Activated naive CD4-positive, alpha-beta T cell treated with Interleukin-2 at 50 U/mL for 16 hours (primary cell): ENCODE results near the gene CTNND2.
"Not testable (repeated sequence)": the region's sequence is repeated elsewhere in the genome, so short reads cannot be mapped to it uniquely, and the experiment has no call there.

ENCODE experiments used
- DNase-seq: peaks from one replicate; pipeline ENCODE4 v3.0.0-alpha.2; 2020

Gene CTNND2

DNA sequence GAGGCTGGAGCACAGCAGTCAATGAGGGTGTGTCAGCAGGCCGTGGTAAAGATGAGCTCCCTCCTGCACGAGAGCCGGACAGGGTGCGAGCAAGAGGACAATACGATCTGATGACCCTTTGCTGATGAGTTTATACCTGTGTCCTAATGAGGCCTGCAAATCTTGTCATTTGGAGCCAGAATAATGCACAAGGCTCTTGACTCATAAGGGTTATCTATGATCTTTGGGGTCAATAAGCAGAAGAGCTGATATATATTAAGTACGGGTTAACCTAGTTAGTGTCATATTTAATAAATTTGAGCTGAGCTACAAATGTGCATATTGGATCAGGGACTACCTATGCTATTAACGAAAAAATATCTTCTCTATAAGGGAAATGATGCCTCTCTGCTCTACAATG, 46.9 kb downstream of the CTNND2 start:
- no peak for DNase-seq

DNA sequence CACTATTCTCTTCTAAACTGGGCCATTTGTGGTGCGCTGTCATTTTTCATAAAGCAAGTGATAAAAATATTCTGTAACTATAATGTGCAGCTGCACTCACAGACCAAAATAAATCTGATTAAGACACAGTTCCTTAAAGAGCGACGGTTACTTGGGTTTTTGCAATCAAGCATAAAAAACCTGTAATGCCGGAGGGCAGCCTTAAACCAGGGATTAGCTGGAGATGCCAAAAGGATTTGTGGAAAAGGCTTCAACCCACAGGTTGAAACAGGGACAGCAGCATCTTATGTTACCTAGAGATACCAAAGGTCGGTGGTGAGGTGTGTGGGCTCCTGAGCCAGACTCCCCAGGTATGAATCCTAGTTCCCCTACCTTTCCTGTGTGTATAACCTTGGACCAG, 49.3 kb downstream of the CTNND2 start:
- DNase-seq = no peak

DNA sequence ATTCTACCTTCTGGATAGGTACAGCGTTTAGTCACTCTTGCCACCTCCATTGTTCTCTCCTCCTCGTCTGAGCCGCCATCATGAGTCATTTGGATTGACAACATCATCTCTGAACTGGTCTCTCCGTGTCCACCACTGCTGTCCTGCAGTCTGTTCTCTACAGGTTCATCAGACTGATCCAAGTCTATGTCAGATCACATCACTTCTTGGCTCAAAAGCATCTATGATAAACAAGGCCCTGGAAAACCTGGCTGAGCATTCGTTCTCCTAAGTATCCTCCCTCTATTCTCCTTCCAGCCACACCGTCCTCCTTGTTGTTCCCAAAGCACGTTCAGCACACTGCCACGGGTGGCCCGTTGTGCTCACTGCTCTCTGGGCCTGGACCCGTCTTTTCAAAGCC, 50.5 kb downstream of the CTNND2 start:
- no peak for DNase-seq

DNA sequence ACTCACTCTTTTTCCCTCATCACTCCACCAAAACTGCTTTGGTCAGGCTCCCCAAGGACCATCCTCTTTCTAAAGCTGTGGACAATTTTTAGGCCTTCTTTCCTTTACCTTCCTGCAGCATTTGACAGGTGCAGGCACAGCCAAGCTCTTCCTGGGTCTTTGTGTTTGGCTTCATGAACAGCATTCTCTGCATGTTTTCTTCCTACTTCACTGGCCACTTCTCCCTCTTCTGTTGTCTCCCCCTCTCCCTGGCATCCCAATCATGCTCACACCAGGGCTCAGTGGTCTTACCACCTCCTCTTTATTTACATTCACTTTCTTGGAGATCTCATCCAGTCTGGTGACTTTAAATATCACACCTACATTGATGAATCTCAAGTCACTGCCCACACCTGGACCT, 51.1 kb downstream of the CTNND2 start:
- no peak for DNase-seq

DNA sequence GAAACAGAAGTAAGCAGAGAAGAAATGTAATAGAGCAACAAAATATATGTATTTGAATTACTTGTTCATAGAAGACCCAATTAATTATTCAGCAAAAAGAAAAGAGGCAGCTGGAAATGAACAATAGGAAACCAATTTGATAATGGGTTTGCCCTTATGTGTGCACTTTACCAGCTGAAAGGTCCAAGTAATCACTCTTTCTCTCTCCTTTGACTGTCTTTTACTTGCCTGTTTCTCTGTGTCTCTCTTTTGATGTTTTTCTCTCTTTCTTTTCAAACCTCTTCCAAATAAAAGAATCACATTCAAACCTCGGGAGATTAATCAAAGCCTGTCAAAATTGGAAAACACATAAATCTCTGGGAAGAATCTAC, 51.5 kb downstream of the CTNND2 start:
- DNase-seq = no peak

DNA sequence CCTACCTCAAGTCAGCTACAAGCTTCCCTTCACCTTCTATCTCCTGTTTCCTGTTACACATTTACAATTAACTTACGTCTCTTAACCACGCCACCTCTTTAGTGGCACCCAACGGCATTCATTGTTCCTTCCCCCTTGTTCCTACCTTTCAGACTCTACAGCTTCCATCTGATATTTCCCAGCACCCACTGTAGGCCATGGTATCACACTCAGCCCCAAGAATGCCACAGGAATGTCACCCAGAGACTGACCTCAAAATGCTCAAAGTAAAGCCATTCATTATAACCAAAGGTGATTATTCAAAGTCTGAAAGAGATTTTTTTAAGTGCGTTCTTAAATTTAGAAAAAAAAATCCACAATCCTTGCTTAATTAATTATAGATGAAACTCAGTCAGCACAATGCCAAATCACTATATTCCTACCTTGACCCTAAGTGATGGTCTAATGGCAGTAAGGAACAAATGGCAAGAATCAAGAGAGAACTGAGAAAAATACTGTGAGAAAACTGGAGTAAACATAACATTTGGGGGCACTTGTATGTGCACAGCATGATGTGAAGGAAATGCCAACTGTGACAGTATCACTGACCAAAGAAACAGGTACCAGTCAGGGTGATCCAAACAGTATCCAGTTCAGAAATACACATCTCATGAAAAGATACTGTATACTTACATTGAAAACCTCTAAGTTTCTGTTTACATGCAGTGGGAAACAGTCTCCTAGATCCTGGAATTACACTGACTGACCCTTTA, 52.1 kb downstream of the CTNND2 start:
- DNase-seq = no peak

DNA sequence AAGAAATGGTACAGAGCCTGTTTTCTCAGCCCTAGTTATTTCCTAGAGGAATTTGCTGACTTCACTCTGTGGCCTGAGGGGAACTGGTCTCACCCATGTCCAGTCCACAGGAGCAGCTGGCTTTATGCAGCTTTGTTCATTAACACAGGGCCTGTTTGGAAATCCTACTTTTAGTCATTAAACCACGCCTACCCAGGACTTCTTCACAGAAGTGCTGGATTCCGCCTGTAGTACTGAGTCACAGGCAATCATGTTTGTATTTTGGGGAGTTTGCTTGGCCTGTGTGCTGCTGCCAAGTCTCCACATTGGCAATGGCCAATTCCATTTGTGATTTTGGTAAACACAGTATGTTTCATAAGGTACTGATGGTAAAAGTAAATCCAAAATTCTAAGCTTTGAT, 52.8 kb downstream of the CTNND2 start:
- DNase-seq = no peak

DNA sequence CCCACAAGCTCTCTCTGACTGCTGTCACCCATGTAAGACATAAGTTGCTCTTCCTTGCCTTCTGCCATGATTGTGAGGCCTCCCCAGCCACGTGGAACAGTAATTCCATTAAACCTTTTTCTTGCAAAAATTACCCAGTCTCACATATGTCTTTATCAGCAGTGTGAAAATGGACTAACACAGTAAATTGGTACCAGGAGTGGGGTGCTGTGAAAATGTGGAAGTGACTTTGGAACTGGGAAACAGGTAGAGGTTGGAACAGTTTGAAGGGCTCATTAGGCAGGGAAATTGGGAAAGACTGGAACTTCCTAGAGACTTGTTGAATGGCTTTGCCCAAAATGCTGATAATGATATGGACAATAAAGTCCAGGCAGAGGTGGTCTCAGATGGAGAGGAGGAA, 75.7 kb downstream of the CTNND2 start:
- DNase-seq = not testable (repeated sequence)

DNA sequence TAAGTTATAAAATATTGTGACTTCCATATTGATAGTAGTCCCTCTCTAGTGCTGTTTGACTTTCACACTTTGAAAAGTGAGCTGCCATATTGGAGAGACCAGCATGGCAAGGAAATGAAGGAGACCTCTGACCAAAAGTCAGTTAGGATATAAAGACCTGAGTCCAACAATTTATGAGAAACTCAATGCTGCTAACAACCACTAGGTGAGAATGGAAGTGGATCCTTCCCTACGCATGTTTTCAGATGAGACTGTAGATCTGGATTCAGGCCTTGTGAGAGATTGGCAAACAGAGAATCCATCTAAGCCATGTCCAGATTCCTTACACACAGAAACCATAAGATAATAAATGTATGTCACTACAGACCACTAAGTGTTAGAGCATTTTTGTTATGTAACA, 81.6 kb downstream of the CTNND2 start:
- no peak for DNase-seq

DNA sequence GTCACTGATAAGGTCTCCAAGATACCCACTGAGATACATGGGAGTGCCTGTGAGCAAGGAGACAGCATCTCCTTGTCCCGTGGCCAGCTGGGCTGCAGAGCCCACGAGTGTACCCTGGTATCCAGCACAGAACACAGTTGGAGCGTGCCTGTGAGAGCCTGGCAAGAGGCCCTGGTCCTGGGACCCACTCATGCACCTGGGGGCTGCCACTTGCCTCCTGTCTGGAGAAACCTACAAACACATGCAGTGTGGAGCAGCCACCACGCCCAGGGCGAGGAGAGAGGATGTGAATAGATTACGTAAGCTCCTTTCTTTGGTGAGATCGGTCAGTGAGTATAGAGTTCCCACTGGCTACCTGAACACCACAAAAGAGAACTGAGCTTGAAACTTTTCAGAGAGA, 88.3 kb downstream of the CTNND2 start:
- no peak for DNase-seq

DNA sequence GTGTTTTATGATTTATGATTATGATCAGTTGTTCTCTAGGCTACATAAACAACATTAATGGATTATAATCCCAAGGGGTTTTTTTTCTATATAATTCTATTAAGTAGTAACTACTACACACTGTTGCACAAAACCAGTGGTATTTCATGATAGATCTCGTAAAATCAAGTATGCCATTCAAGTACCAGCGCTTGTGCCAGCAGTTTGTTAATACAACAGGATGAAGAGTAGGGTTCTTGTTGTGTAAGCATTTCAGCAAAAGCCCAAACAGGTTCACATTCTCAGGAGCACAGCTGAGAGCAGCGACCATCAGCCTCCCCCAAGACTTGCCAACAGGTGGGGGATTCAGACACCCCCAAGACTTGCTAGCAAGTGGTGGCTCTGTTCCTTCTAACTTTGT, 88.8 kb downstream of the CTNND2 start:
- no peak for DNase-seq

DNA sequence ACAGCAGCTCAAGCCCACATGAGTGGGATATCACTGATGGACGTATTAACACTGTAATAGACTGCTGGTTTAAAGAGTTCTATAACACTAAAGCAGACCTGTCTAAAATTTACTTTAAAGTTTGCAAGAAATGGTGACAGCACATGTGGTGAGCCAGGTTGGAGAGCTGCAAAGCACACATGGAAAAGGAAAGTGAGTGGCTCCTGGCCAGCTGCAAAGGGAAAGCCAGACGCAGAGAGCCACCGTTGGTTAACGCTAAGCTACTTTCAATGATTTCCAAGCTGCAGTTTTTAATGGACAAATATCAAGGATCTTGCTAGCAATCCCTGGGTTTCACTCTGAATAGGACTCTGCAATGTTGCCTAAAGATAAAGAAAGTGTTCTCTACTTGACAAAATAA, 89.9 kb downstream of the CTNND2 start:
- no peak for DNase-seq

DNA sequence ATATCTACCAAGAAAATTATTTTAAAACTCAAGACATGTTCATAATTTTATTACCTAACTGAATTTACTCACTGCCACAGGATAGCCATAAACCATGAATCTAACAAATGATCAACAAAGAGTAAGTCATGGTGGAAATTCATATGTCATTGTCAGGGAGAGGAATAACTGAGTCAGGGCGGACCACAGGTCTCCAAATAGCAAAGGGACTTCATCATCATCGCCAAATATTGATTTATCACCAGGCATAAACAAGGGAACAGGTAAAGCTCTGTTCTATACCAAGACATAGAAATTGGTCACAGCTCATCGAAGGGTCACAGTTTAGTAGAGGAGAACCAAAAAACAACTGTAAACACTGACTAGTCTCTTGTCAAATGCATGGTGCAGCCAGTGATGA, 94.8 kb downstream of the CTNND2 start:
- no peak for DNase-seq

DNA sequence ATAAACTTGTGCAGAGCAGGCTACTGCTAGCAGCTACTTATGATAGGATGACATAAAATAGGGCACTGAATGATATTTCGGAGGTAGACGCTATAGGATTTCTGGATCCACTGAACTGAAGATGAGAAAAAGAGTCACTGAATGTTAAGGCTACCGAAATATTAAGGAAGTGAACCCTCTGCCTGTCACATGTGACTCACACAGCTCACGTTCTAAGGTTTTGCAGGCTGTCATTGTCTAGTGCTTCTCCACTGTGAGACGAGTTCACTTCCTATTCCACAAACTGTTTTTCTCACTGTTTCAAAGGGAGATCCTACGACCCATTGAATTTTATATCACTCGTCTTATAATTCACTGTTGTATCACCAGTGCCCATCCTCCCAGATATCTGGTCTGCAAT, 100.8 kb downstream of the CTNND2 start:
- DNase-seq = no peak

DNA sequence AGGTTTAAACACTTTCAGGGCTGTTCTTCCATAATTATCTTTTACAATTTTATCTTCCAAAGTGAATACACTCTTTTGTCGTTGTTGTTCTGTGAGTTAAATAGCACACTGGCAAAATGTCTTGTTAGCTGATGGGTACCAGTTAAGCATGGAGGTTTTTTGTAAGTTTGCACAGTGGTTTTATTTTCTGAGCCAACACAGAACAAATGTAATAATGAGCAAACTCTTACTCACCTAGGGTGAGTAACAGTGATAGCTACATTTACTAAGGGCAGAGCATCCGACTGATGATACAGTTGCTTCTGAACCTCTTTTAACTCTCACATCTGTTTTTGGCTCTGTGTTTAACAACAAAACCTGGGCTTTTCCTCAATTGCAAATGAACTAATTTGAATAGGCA, 103.2 kb downstream of the CTNND2 start:
- no peak for DNase-seq

DNA sequence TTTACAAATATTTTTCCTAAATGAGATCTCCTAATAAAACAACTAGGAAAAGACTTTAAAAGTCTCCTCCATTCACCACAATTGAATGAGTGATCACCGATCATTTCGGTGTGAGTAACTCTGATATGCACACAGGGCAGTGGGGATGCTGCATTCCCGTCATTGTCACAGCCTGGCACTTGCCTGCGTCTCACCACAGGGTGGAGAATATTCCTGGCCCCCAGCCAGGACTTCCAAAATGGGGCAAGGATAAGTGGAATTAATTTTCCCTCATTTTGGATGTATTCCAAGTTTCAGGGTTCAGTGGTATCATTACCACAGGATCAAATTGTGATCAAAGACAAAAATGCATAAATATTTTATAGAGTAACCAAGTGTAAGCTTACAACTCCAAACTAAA, 107.1 kb downstream of the CTNND2 start:
- DNase-seq = no peak

DNA sequence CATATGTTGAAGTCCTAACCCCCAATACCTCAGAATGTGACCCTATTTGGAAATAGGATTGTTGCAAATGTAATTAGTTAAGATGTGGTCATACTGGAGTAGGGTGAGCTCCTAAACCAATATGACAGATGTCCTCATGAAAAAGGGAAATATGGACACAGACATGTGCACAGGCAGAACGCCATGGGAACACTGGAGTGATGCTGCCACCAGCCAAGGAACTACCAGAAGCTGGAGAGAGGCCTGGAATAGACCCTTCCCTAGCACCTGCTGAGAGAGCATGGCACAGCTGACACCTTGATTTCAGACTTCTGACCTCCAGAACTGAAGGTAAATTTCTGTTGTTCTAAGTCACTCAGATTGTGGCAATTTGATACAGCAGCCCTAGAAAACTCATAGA, 110.8 kb downstream of the CTNND2 start:
- no peak for DNase-seq

DNA sequence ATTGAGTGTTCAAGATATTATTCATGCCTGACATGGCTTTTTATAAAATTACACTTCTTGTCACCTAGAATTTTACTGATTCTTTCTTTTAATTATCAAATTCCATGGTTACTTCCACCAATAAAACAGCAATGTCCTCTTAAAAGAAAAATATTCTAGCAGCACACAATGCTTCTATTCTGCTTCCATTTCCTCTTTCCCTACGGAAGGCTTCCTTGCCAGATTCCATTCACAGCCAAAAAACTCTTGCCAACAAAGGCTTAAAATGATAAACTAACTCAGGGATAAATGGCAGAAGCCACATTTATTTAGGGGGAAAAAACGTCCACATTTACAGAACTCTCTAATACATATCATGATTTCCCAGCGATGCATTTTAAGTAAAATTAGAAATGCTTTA, 111.6 kb downstream of the CTNND2 start:
- DNase-seq = no peak

DNA sequence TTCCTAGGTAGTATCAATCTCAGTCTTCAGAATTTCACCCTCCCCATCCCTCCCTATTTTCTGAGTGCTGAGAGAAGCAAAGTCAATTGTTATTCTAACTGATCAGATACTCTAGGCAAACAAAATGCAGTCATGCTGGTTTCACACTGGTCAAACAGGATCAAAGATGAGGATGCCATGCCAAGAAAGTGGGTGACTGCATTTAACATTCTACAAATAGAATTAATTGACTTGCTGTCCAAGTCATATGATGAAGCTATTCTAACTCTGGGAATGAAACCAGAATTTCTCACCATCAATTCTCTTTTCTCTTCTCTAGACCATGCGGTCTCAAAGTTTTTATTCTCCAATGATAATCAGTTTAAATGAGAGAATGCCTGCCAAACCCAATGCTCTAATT, 112.5 kb downstream of the CTNND2 start:
- no peak for DNase-seq

DNA sequence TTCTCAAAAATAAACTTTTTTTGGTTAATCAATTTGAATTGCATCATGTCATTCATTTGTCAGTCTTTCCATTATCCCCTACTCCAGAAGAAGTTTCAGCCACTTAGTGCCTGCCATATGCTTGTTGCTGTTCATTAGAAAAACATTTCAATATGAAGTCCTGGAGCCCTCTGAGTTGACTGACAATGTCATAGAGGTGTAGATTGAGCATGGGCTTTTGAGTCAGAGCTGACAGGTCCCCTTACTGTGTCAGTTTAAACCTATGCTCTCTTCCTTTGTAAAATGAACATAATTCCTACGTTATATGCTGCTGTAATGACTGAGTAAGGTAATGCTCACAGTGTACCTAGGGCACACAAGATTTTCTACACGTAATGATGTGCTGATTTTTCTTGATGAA, 114.0 kb downstream of the CTNND2 start:
- DNase-seq = no peak

DNA sequence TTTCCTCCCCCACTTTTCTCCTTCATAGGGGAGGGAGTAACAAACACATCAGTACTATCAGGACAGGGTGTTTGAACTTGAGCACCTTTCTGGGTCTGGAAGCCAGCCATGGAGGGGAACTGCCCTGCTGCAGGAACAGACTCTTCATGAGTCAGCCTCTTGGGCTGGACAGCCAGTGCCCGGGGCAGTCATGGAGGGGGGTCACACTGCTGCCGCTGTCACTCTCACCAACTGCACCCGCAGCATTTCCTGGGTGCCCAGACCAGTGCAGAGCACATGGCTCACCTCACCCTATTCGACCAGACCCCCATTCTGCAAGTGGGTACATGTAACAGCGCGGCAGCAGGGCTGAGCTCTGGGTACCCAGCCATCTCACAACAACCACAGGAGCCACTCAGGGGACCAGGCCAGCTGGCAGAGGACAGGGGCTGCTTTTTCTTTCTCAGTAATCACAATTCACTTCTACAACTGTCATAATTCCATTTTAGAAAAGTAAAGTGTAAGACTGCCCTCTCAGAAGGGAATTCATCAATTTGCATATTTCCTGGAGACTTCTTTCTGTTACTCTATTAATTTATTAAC, 118.4 kb downstream of the CTNND2 start:
- DNase-seq = no peak

DNA sequence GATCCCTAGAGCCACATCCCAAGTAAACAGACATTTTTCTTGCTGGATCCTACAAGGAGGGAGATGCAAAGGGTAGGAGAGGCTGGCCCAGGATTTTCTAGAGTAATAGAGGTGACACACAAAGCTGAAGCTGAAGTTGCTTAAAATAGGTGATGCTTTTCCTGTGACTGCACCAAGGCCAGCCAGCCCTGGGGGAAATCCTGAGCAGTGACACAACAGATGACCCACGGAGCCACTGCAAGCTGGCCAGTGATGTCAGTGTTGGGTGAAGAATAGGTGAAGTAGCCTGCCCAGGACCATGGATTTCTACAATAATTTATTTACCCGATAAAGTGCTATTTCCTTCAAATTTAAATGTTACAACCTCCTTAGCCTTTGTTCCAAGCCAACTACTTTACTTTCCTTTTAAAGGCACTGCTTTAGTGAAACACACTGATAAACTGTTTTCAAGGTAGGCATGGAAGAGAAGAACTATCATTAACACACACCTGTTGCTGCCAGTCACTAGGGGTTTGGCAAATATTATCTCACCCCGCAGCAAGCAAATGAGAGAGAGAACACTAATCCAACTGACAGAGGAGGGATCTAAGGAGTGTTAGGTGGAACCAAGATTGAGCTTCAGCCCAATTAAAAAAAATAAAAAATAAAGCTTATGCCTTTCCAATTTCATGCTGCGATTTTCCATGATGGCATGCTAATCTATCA, 123.5 kb downstream of the CTNND2 start:
- no peak for DNase-seq

DNA sequence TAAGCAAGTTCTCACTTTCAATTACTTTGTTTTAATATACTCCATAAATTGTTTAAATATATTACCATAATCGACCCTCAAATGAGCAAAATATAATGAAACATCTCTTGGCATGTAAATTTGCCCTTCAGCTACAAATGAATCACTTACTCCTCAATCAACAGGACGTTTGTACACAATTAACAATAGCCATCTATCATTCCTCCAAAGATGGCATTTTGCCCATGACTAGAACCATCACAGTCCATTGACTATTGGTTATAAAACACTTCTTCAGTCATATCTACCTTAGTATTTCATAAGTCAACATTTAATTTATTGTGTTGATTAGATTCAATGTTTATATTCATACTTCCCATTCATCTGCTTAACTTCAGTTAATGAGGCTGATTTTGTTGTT, 127.2 kb downstream of the CTNND2 start:
- DNase-seq = no peak

DNA sequence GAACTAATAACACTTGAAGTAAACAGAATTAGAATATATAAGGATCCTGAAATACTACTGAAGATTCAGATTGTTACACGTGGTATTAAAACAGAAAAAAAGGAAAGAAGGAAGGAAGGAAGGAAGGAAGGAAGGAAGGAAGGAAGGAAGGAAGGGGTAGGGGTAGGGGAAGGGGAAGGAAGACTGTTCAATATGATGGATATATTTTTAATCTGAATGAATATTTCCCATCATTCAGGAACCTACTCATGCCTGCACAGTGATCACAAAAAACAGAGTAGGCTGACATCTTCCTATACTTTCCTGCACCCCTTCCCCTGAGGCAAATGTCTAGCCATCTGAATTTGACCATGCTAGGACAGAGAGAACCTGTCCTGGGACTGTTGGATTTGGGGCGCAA, 133.9 kb downstream of the CTNND2 start:
- no peak for DNase-seq
